ENCODE results near the gene PLA2G5.
"Not testable (repeated sequence)": the region's sequence is repeated elsewhere in the genome, so short reads cannot be mapped to it uniquely, and the experiment has no call there.

DNA sequence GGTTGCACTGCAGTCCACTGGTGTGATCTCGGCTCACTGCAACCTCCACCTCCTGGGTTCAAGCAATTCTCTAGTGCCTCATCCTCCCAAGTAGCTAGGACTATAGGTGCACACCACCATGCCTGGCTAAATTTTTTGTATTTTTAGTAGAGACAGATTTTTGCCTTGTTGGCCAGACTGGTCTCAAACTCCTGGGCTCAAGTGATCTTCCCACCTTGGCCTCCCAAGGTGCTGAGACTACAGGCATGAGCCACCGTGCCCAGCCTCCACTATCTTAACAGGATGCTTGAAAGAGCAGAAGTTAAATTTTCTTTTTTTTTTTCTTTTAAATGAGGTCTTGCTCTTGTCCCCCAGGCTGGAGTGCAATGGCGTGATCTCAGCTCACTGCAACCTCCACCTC is 60.5 kb downstream of the PLA2G5 start:
- not testable (repeated sequence) for TF ChIP-seq SIN3A (conservative IDR thresholded peaks at IDR 0.05 in 1 of 2, IDR thresholded peaks at IDR 0.05 in 1 of 2; ENCODE audit: low read depth in 1 of 2, low read length in 2 of 2)
- TF ChIP-seq, protein P1, sequence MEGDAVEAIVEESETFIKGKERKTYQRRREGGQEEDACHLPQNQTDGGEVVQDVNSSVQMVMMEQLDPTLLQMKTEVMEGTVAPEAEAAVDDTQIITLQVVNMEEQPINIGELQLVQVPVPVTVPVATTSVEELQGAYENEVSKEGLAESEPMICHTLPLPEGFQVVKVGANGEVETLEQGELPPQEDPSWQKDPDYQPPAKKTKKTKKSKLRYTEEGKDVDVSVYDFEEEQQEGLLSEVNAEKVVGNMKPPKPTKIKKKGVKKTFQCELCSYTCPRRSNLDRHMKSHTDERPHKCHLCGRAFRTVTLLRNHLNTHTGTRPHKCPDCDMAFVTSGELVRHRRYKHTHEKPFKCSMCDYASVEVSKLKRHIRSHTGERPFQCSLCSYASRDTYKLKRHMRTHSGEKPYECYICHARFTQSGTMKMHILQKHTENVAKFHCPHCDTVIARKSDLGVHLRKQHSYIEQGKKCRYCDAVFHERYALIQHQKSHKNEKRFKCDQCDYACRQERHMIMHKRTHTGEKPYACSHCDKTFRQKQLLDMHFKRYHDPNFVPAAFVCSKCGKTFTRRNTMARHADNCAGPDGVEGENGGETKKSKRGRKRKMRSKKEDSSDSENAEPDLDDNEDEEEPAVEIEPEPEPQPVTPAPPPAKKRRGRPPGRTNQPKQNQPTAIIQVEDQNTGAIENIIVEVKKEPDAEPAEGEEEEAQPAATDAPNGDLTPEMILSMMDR (IDR thresholded peaks at IDR 0.05; ENCODE audit: control extremely low read depth in 1 of 3, insufficient read depth in 1 of 3, low read depth in 1 of 3, low read length in 3 of 3): not testable (repeated sequence)
